Mesothelial cell of epicardium (in vitro differentiated cells): ENCODE measurements around the gene C4A. TPM values are rescaled to one million over a fixed set of nuclear protein-coding genes. Genes with fewer than 3 reads are reported as not detected.
"Not testable (repeated sequence)": the region's sequence is repeated elsewhere in the genome, so short reads cannot be mapped to it uniquely, and the experiment has no call there.

ENCODE experiments used
- DNase-seq, 2 experiments: peaks; one replicate each; pipeline ENCODE4 v3.0.0; 2021; ENCODE audit warnings: low spot score in 2 of 2; ENCODE audit not compliant: unreplicated experiment in 2 of 2
- H3K27ac Mint-ChIP-seq: 2 replicates; pipeline ENCODE4 v1.8.0; 2021; ENCODE audit warnings: mixed read lengths
- H3K27me3 Mint-ChIP-seq: 2 replicates; pipeline ENCODE4 v1.8.0; 2021; ENCODE audit warnings: low read depth, mixed read lengths
- H3K36me3 Mint-ChIP-seq: 2 replicates; pipeline ENCODE4 v1.8.0; 2021; ENCODE audit warnings: mixed read lengths
- H3K4me1 Mint-ChIP-seq: 2 replicates; pipeline ENCODE4 v1.8.0; 2021; ENCODE audit warnings: mixed read lengths
- H3K4me3 Mint-ChIP-seq: 2 replicates; pipeline ENCODE4 v1.8.0; 2021; ENCODE audit warnings: mild to moderate bottlenecking, moderate library complexity, mixed read lengths
- H3K9me3 Mint-ChIP-seq: 2 replicates; pipeline ENCODE4 v1.8.0; 2021; ENCODE audit warnings: mixed read lengths
- CTCF ChIP-seq: fragments of 200-600 bp; sonication (generic); IDR thresholded peaks from one replicate; pipeline ENCODE4 v1.5.0; 2021; ENCODE audit warnings: antibody characterized with exemption; ENCODE audit not compliant: unreplicated experiment
- total RNA-seq: library from RNA; stranded (reverse); gene quantifications from 3 replicates; pipeline ENCODE4 v1.2.1, GENCODE V29; 2021

The C4A gene
- total RNA-seq: 12.0 to 15.3 TPM (median 12.3 TPM) in 3 replicates

- H3K4me3 Mint-ChIP-seq, H3K36me3 Mint-ChIP-seq, H3K27me3 Mint-ChIP-seq, H3K9me3 Mint-ChIP-seq, H3K4me1 Mint-ChIP-seq, DNase-seq, H3K27ac Mint-ChIP-seq: not testable (repeated sequence)
These were observed at the start of gene C4A for GRCh38 chr6:31981744-31982143. Gene C4A (plus strand): TSS chr6:31982057. CDS start chr6:31982108, 51 bp downstream.

- not testable (repeated sequence) for H3K4me3 Mint-ChIP-seq, H3K9me3 Mint-ChIP-seq, H3K27ac Mint-ChIP-seq, H3K36me3 Mint-ChIP-seq, DNase-seq, H3K4me1 Mint-ChIP-seq
- H3K27me3 Mint-ChIP-seq: peaks cover 23% of the 10 kb centered on the region
These were observed 49.7 kb upstream of the C4A start for GRCh38 chr6:31932137-31932536.

- H3K27ac Mint-ChIP-seq: no peak overlapping the region
- H3K4me1 Mint-ChIP-seq: no peaks in the 10 kb centered on the region
- peaks cover 13% of the 10 kb centered on the region for H3K27me3 Mint-ChIP-seq
- H3K9me3 Mint-ChIP-seq: no peaks in the 10 kb centered on the region
- no peaks in the 10 kb centered on the region for H3K36me3 Mint-ChIP-seq
- DNase-seq: no peak
- no peak overlapping the region for H3K4me3 Mint-ChIP-seq
- no peak for TF ChIP-seq CTCF
These were observed 48.3 kb upstream of the C4A start for GRCh38 chr6:31933537-31933936.

- H3K4me1 Mint-ChIP-seq: no peaks in the 10 kb centered on the region
- H3K27me3 Mint-ChIP-seq: peaks cover 13% of the 10 kb centered on the region
- H3K27ac Mint-ChIP-seq: no peak overlapping the region
- H3K9me3 Mint-ChIP-seq: no peaks in the 10 kb centered on the region
- no peak overlapping the region for H3K4me3 Mint-ChIP-seq
- DNase-seq: no peak
- no peak for TF ChIP-seq CTCF
- no peaks in the 10 kb centered on the region for H3K36me3 Mint-ChIP-seq
These were observed 46.8 kb upstream of the C4A start for GRCh38 chr6:31935021-31935420.

- H3K36me3 Mint-ChIP-seq: no peaks in the 10 kb centered on the region
These were observed 46.0 kb upstream of the C4A start for GRCh38 chr6:31935823-31936222.

GRCh38 chr6:31940256-31940664, 41.6 kb upstream of the C4A start:
- no peak overlapping the region for H3K27ac Mint-ChIP-seq
- no peak for DNase-seq
- no peaks in the 10 kb centered on the region for H3K4me1 Mint-ChIP-seq
- peaks cover 36% of the 10 kb centered on the region for H3K27me3 Mint-ChIP-seq
- no peaks in the 10 kb centered on the region for H3K36me3 Mint-ChIP-seq
- no peak overlapping the region for H3K4me3 Mint-ChIP-seq
- no peaks in the 10 kb centered on the region for H3K9me3 Mint-ChIP-seq
- no peak for TF ChIP-seq CTCF

More at GRCh38 chr6:31935823-31936222, 46.0 kb upstream of the C4A start:
- H3K27me3 Mint-ChIP-seq: peaks cover 13% of the 10 kb centered on the region
- no peak overlapping the region for H3K4me3 Mint-ChIP-seq
- no peak overlapping the region for H3K27ac Mint-ChIP-seq
- no peak for TF ChIP-seq CTCF
- no peaks in the 10 kb centered on the region for H3K9me3 Mint-ChIP-seq
- H3K4me1 Mint-ChIP-seq: no peaks in the 10 kb centered on the region
- DNase-seq: no peak

GRCh38 chr6:31943742-31944141, 38.1 kb upstream of the C4A start:
- no peak for DNase-seq
- Mint-ChIP-seq H3K4me3 (no peak overlapping the region), H3K4me1 (no peaks in the 10 kb centered on the region), H3K9me3 (no peaks in the 10 kb centered on the region), H3K27me3 (peaks cover 53% of the 10 kb centered on the region), H3K27ac (no peak overlapping the region), H3K36me3 (no peaks in the 10 kb centered on the region)
- no peak for TF ChIP-seq CTCF
